NOMO-1 treated with DMSO at 0.1 percent for 48 hours (cell line): ENCODE measurements around the gene PIGQ.

Source experiments
- DNase-seq: peaks from one replicate; lab custom pipeline; 2025; ENCODE audit not compliant: unreplicated experiment; lab: John Stamatoyannopoulos, UW

Gene PIGQ

DNA sequence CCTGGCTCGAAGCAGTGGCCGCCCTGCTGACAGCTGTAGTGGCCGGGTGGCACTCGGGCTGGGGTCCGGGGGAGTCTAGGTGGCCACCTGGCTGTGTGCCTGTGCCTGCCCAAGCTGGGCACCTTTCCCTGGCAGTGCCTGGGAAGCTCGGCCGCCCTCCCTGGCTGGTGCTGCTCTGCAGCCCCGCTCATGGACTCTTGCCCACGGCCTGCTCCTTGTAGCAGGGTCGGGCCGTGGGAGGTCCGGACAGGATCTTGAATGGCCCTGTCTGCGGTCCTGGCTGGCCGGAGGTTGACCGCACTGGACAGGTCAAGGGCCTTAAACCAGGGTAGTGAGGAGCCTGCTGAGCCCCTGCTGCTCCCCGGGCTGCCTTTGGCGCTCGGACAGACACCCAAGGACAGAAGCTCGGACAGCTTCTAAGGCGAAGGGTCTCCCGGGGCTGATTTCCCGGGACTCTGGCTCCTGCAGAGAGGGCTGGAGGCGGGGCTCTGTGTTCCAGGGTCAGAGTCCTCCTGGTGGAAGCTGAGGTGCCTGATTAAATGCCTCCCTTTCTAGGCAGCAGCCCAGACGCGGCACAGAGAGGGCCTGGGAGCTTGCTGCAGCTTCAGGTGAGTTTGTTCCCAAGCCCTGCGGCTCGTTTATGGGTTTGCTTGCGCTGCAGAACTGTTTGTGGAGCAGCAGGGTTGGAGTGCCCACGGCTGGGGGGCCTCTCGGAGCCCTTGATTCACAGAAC, 36.2 kb upstream of the PIGQ start:
- no peak for DNase-seq

DNA sequence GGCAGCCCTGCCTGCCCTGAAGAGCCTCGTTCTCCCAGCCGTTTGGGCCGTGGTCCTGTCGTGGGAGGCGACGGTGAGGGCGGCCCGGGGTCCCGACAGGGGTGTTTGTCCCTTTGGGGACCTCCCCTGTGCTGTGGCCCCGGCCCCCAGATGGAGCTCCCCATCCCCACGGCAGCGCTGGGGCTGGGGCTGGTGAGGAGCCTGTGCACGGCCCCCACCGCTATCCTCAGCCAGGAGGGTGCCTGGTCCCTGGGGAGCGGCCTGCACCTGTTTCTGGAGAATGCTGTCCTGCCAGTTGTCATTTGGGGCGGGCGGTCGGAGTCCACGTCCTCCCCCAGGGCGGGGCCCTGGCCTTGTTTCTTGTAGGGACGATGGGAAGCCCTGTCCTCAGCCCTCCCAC, 35.6 kb upstream of the PIGQ start:
- DNase-seq, result no peak

DNA sequence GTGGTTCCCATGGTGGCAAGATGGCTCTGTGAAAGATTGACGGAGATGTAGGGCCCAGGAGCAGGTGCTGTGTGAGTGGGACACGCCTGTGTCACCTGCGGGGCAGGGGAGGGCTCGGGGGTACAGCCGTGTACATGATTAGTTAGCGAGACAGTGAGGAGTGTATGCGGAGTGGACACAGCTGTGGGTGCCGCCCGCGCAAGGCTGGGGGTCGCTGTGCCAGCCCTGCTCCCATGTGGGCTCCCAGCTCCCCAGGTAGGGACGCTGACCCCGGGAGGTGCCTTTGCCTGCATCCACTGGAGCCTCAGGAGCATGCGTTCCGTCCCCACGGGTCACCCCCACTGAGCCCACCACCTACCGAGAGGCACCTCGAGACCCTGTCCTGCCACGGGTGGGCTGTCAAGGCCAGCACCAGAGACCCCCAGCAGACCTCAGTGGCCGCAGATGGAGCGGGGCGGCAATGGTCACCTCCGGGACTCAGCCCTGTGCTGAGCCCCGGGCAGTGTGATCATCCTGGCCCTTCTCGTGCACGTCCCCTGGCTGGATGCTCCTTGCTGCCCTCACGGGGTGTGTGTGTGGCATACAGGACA, 34.8 kb upstream of the PIGQ start:
- DNase-seq, result no peak

DNA sequence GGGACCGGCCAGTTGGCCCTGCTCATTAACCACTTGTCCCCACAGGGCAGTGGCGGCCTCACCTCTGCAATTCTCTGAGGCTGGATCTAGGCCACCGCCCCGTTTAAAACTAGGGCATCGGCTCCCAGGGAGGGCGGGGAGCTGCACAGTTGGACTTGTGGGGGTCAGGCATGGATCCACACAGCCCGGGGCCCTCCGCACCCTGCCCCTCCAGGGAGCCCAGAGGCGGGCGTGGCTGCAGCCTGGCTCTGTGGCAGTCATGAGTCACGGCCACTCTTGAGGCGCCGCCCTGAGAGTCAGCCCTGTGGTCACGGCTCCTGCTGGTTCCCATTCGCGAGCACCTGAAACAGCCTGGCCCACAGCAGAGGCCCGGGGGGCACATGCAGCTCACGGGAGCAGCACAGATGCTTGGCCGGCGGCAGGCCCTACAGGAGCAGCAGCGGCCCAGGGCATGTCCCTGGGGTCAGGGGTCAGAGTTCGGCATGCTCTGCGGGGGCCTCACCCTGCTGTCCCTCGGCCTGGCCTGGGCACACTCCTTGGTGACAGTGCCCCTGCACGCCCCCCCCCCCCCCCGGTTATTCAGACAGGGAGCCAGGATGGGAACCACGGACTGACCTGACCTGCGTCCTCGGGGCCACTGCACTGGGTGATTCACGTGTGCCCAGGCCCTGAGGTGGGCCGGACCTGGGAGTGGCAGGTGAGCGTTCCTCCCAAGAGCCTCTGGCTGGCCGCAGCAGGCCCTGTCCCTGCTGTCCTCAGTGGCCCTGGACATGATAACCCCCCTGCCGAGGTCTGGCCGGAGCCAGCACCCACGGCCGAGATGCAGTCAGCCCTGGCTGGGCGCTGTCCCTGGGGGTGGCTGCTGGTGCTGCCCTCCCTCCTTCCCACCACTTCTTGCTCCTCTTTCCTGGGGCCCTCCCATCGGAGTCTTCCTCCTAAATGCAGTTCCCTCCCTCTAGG, 34.0 kb upstream of the PIGQ start:
- DNase-seq, result peak; percentile 54

DNA sequence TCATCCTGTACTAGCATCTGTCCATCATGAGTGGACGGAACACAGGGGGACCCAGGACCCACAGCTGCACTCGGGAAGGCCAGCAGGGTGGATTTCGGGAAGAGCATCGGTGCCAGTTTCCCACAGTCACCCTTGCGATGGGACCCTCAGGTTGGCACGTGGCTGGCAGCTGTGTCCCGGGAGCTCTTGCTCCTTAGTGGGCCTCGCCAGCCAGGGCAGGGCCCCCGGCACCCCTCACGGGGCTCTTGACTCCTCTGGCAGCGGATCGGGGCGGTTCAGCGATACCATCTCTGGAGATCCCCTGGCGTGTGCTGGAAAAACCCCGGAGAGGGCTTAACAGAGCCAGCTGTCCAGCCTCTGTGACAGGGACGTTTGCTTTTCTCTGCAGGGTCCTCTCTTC, 33.0 kb upstream of the PIGQ start:
- DNase-seq, result no peak

DNA sequence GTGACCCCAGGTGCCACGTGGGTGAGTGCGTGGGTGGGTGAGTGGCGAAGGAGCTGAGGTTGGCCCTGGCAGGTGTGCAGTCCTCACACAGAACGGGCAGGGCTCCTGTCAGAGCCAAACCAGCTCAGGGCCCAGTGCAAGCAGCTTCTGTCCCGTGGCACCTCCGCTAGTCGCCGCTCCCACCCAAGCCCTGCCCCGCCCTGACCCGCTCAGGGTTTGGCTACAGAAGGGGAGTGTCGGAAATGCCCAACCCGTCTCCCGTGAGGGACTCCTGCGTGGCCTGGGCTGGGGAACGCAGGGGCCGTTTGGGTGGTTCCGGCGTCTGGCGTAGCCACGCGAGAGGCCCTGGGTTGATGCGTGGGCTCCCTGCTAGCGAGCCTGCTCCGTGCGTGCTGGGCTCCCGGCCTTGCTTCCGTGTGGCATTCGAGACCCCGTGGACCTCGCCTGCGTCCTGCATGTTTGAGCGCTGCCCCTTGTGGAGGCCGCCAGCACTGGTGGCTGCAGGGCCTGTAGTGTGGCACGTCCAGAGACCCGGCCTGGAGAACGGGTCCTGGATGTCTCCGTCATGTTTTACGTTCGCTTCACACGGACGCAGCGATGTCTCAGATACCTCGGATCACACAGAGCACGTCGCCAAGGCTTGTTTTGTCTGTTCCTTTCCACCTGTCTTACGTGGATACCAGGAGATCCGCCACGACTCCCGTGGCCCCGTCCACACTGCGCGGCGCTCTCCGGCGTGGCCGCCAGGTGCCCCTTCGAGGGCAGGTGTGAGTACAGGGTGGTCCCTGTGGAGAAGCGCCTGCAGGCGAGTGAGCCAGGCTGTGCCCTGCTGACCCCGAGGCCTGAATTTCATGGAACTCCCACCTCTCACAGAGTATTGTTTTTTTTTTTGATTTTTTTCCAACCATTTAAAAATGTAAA, 32.1 kb upstream of the PIGQ start:
- DNase-seq, result no peak

DNA sequence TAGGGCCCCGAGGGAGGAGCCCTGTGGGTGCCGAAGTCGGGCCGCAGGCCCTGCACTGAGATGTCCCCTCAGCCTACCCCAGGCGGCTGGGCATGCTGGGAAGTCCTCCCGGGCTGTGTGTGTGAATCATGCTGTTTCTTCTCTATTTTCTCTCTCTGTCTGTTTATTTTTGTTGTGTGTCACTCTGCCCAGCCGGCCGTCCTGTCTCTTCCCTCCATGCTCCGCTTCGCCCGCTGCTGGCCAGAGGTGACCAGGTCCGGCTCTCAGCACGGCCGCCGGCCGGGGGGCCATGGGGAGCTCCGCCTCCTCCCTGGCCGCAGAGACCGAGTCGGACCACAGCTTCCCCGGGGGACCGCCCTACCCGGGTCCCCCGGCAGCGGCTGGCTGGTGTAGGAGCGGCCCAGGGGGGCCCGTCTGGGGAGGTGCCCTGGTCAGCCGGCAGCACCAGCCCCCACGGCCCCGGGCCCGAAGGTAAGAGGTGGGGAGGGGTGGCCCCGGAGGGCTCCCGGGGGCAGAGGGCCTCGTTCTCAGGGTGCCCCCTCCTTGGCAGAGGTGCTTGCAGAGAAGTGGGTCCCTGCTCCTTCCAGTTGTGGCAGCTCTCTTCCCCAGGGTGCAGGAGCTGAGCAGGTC, 29.8 kb upstream of the PIGQ start:
- no peak for DNase-seq

DNA sequence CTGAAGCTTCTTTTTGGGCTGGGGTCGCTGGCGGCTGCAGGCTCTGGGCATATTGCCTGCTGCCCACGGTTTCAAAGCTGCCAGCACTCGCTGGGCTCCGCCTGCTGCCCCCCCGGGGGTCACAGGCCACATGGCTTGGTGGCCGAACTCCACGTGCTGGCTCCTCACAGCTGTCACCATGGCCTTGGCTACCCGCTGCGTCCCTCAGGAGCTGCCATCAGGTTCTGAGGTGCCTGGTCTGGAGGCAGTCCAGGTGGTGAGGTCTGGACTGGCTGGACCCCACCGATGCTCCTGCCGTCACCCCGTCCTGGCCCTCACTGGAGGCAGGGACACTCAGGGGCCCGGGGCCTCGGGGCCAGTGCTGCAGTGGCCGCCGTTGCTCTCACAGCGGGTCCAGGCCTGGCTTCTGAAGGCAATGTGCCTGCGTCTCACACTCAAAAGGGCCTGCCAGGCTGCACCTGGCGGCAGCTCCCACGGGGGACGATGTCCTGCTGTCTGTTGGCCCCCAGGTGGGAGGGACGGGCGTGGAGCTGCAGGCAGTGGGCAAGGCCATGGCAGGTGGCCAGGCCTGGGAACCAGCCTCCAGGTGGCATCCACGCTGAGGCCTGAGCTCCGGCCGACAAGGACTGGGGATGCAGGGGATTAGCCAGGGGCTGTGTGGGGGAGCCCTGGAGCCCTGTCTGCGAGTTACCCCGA, 29.0 kb upstream of the PIGQ start:
- no peak for DNase-seq

DNA sequence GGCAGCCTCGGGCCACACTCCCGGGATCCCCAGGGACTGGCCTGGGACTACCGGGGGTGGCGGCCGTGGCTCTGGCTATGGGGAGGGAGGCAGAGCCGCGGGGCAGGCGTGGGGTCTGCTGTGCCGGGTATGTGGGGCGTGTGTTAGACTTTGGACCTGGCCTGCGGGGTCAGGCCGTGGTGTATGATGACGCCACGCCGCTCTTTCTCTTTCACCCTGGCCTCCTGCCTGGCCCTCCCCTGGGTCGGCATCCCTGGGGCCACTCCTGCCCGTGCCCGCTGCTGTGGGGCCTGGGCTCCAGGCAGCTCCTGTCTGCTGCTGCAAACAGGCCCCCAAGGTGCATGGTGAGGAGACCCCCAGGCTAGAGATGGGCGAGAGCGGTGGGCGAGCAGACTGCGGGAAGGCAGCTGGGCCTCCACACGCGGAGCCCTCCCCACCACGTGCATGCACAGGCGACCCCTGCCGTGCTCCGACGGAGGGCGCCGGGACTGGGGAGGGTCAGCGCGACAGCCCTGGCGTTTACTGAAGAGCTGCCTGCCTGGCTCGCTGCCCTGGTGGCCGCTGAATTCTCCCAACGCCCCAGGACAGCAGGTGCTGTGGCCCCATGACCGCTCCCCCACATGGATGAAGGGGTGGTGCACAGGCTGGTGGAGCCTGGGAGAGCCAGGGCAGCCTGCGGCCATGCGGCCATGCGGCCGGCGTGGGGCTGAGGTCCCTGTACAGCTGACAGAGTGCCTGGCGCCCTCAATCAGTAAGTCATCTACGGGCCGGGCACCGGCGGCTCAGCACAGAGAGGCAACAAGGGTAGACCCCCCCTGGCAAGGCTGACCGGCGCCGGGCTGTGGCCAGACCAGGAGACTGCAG, 26.2 kb upstream of the PIGQ start:
- no peak for DNase-seq

DNA sequence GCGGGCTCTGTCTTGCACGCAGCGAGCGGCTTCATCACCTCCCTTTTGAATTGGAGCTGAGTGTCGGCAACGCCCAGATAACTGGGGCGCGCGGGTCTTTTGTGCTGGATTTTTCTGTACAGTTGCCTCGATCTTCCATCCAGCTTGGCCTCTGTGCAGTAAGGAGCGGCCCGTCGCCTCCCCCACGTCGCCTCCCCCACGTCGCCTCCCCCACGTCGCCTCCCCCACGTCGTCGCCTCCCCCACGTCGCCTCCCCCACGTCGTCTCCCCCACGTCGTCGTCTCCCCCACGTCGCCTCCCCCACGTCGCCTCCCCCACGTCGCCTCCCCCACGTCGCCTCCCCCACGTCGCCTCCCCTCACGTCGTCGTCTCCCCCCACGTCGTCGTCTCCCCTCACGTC, 25.3 kb upstream of the PIGQ start:
- no peak for DNase-seq

DNA sequence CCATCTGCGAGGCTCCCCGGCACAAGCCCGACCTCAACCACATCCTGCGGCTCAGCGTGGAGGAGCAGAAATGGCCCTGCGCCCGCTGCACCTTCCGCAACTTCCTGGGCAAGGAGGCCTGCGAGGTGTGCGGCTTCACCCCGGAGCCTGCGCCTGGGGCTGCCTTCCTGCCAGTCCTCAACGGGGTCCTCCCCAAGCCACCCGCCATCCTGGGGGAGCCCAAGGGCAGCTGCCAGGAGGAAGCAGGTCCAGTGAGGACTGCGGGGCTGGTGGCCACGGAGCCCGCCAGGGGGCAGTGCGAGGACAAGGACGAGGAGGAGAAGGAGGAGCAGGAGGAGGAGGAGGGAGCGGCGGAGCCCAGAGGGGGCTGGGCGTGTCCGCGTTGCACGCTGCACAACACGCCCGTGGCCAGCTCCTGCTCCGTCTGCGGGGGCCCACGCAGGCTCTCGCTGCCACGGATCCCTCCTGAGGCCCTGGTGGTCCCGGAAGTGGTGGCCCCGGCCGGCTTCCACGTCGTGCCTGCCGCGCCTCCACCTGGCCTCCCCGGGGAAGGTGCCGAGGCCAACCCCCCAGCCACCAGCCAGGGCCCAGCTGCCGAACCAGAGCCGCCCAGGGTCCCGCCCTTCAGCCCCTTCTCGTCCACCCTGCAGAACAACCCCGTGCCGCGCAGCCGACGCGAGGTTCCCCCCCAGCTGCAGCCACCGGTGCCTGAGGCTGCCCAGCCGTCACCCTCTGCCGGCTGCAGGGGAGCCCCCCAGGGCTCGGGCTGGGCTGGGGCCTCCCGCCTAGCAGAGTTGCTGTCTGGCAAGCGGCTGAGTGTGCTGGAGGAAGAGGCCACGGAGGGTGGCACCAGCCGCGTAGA, 22.6 kb upstream of the PIGQ start:
- DNase-seq, result peak; percentile 78

DNA sequence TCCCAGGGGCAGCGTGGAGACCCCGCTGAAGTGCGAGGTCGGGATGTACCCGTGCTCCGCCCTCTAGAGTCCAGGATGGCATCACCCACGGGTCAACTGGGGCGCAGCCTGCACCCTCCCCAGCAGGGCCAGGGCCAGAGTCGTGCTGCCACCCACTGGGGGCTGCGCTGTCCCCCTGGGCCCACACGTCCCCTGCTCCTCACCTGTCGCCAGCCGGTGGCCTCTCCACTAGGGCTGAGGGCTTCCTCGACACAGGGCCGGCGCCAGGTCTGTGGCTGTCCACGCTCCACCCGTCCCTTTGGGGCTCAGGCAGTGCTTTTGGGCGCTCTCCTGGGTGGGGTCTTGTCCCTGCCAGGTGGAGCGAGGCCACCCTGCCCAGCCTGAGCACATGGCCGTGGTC, 21.2 kb upstream of the PIGQ start:
- no peak for DNase-seq

DNA sequence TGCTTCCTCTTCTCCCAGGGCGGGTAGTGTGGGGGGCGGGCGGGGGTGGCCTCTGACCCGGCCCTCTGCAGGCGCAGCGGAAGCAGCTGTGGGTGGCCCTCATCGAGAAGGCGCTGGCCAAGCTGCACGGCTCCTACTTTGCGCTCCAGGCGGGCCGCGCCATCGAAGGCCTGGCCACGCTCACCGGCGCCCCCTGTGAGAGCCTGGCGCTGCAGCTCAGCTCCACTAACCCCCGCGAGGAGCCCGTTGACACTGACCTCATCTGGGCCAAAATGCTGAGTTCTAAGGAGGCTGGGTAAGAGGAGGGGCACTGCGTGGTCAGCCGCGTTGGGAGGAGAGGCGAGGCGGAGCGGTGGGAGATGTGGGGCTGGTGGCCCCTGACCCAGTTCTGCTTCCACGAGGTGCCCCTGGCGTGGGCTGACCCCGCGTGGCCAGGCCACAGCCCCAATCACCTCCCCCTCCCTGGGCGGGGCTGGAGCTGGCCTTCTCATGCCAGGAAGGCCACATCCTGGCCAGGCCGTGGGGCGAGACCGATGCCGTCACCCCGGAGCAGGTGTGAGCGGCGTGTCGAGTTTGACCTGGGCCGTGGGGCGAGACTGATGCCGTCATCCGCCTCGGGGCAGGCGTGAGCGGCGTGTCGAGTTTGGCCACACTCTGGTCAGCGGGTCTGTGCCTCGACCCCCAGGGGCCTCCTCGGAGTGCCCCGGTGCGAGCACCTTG, 20.1 kb upstream of the PIGQ start:
- DNase-seq, result no peak

DNA sequence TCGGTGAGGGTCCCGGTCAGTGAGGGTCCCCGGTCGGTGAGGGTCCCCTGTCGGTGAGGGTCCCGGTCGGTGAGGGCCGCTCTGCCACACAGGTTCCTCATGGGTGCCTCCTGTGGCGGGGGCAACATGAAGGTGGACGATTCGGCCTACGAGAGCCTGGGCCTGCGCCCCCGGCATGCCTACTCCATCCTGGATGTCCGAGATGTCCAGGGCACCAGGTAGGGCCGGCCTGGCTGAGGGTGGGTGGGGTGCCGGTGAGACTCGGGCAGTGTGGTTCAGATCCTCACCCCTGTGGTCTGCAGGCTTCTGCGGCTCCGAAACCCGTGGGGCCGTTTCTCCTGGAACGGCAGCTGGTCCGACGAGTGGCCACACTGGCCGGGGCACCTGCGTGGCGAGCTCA, 18.6 kb upstream of the PIGQ start:
- DNase-seq, result no peak

DNA sequence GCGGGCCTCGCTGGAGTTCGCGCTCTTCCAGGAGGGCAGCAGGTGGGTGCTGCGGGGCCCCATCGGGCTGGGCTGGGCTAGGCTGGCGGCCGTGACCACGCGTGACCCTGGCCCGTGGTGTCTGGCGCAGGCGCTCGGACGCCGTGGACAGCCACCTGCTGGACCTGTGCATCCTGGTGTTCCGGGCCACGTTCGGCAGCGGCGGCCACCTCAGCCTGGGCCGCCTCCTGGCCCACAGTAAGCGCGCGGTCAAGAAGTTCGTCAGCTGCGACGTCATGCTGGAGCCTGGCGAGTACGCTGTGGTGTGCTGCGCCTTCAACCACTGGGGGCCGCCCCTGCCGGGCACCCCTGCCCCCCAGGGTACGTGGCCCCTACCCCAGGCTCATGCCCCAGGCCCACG, 17.6 kb upstream of the PIGQ start:
- DNase-seq, result no peak

DNA sequence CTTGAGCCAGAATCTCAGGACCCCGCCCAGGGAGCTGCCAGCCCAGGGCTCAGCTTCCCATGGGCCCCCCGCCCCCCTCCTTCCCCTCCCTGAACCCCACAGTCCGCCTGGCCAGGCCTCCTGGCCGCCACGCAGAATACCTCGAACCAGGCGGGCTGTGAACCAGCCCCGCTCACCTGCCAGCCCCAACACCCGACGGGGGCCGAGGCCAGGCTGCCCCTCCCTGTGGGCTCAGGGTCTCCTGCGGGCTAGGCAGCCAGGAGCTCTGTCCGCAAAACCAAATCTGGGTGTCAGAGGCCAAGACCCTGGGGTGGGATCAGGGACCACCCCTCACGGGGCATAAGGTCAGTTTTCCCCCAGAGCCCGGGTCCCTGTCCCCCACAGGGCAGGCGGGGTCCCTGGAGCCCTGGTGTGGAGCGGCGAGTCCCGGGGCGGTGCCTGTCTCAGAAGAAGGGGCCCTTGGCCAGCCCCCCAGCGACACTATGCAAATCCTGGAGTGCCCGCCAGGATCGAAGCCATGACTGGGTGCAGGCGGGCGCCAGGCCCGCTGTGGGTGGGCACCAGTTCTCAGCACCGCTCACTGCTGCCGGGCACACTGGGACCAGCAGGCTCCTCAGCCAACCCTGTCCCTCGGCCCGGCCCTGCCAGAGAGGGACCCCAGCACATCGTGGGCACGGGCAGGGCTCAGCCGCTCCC, 16.0 kb upstream of the PIGQ start:
- no peak for DNase-seq

DNA sequence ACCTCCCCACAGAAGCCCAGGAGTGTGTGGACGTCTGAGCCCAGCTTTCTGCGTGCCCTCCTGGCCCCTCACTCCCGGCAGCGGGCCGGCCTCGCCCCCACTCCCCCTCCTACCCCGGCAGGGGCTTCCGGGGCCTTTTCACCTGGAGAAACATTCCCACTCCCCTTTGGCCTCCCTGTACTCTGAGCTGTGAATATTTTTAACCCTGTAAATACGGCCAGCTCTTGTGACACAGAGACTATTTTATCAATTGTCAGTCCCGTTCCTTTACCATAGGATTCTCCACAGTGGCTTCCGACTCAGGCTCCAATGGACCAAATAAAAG, 15.5 kb upstream of the PIGQ start:
- DNase-seq, result no peak
